GM21619 (cell line): ENCODE results near the gene SPRR1A.

Source experiments
- ATAC-seq: cut with Tn5 transposase; IDR thresholded peaks from one replicate; pipeline ENCODE4 v1.9.1; 2021; ENCODE audit not compliant: unreplicated experiment

The SPRR1A gene

GRCh38 chr1:153025797-153026196 lies 41.9 kb downstream of the SPRR1A start:
- ATAC-seq: no peak

GRCh38 chr1:153028766-153029165 lies 44.9 kb downstream of the SPRR1A start:
- ATAC-seq: no peak

GRCh38 chr1:153030895-153031294 lies 47.0 kb downstream of the SPRR1A start, which contains the start of gene SPRR1B:
SPRR1B (plus strand) TSS chr1:153031203; CDS start chr1:153032346, 1,143 bp downstream.
- ATAC-seq: no peak

- ATAC-seq: no peak
Measured at GRCh38 chr1:153032073-153032472, 48.2 kb downstream of the SPRR1A start.

GRCh38 chr1:153032677-153033308 lies 48.9 kb downstream of the SPRR1A start:
- ATAC-seq: no peak

- no peak for ATAC-seq
Measured at GRCh38 chr1:153035211-153035610, 51.3 kb downstream of the SPRR1A start.
